ENCODE data around the gene HOXB1.

- TF ChIP-seq CTCF (conservative IDR thresholded peaks at IDR 0.05) (no peak), EZH2 (IDR thresholded peaks at IDR 0.05; ENCODE audit: low read depth) (no peak)
These were observed 30.1 kb downstream of the HOXB1 start for GRCh38 chr17:48500435-48501426.

Data from PC-9 (cell line).